HG03196 (cell line): ENCODE measurements around the gene DSCAM.

Experiments
- ATAC-seq: cut with Tn5 transposase; IDR thresholded peaks from one replicate; pipeline ENCODE4 v1.9.1; 2021; ENCODE audit not compliant: unreplicated experiment

DSCAM gene

DNA sequence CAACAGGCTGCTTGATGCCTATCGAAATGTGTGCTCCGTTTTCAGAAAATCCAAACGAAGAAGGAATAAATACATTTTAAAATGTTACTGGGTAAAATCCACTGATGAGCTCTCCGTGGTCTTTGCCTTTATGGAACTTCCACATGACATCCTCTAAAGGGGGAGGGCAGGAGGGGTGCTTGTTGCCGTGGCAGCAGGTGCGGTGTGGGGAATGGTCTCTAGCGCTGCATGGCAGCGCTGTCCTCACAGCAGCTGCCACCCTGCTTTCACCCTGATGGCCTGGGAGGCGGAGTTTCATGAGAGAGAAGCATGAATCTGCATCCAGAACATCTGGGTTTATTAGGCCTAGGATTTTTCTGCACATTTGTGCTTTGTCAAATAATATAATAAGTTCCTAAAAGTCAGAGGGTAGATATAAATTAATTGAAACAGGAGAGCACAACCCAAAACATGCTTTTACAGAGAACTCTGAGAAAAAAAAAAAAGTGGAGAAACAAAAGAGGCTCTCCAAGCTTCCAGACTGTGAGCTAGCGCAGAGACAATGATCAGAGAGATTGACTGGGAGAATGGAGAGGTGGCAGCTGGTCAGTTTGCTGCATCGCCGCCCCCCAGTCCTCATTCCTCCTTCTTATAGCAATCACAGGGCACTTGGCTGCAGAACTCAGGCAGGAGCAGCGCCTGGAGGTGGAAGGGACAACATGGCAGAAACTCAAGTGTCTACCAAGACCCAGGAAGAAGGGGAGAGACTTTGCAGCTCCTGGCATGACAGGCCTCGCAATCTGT, 228.6 kb downstream of the DSCAM start:
- ATAC-seq: no peak

DNA sequence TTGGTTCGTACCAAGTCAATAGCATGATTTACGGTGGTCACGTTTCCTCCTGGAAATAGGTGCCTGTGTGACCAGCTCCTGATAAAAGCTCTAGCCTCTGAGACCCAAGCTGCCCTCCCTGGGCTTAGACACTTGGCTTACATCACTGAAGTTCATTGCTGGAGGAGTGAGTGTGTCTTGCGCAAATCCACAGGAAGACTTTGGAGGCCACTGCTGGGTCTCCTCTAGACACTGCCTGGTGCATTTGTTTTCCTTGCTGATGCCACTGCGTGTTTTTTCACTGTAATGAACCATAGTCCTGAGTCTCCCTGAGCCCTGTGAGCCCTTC, 230.6 kb downstream of the DSCAM start:
- no peak for ATAC-seq

- no peak for ATAC-seq
These were observed 231.2 kb downstream of the DSCAM start for GRCh38 chr21:40615505-40616376.

DNA sequence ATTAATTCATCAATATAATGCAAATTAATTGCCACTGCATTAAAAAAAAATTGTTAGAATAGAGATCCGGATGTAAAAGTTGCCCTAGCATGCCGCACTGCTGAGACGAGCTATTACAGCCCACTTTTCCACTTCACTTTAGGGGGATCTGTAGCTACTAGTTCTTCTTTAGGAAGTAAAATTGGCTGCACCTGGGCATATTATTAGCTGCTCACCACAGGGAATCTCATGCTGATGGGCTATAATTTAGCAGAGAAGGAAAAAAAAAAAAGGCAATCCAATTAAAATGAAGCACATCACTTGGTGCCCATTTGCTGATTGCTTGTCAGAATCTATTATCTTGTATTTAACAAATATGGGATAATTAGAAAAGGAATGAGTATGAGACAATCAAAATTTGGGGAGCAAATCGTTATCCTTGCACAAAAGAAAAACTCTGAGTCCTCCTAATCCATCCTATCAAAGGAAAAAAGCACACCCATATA, 233.4 kb downstream of the DSCAM start:
- ATAC-seq: no peak

DNA sequence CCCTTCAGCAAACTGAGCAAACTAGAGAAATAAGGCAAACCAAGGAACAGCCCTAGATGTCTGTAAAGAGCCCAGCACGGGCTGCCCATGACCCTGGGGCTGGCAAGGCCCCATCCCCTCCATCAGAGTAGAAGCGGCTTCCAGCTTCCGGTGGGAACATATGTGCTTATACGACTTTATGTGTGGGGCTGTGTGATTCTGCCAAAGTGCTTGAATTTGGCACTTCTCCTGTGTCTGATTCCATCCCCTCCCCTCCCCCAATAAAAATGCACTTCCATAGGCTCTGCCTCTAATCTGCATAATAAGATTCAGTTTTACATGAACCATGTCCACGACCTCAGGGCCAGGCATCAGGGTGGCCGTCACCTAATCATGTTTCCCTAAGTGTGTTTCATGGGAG, 236.6 kb downstream of the DSCAM start:
- no peak for ATAC-seq

DNA sequence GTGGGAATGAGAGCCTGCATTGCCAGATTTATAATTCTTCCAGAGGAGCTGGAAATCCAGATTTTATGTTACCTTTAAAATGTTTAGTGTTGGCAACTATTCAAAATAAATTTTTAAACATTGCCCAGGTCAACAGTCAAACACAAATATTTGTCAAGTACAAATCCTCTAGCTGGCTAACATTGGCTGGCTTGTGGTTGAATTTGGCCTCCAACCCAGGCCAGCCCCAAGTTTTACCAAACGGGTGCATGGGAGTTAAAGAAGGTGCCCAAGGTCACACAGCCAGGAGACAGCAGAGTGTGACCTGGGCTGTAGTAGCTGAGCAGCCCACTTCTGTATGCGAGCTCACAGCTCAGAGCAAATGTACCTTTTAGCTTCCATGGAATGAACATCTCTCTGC, 240.6 kb downstream of the DSCAM start:
- no peak for ATAC-seq

GRCh38 chr21:40605094-40605493, 241.9 kb downstream of the DSCAM start:
- no peak for ATAC-seq

DNA sequence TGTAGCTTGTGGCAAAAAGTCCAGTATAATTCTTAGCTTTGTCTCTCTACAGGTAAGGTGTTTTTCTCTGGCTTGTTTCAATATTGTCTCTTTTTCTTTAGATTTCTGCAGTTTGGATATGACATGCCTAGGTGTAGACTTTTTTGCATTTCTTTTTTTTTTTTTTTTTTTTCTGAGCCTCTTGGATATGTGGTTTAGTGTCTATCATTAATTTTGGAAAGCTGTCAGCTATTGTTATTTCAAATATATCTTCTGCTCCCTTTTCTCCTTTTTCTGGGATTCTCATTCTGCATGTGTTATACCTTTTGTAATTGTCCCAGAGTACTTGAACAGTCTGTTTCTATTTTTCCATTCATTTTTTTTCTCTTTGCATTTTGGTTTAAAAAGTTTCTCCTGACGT, 243.2 kb downstream of the DSCAM start:
- no peak for ATAC-seq

GRCh38 chr21:40602080-40602479, 244.9 kb downstream of the DSCAM start:
- no peak for ATAC-seq

GRCh38 chr21:40595806-40596205, 251.2 kb downstream of the DSCAM start:
- ATAC-seq: no peak

DNA sequence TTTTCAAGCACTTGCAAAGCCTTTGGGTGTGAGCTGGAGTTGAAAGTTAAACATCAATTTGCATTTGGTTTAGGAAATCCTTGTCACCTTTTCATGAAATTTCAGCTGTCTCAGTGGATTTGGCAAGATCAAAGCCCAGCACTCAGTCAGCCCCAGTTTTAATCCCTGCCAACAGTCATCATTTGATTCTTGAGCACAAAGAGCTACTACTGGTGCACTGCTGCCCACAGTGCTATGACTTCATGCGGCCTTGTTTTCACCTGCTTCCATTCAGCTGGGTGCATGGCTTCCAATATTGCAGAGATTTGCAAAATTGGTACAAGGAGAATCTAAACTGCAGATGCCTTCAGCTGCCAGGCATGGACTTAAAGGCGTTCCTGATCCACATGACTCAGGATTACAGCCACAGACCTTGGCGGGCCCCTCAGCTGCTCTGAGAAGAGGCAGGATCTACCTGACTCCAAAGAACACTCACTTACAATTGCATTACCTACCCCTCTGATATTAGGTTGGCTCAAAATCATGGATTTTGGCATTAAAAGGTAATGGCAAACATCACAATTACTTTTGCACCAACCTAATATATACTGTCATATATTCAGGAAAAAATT, 259.1 kb downstream of the DSCAM start:
- ATAC-seq: no peak

GRCh38 chr21:40586575-40586974, 260.4 kb downstream of the DSCAM start:
- no peak for ATAC-seq

DNA sequence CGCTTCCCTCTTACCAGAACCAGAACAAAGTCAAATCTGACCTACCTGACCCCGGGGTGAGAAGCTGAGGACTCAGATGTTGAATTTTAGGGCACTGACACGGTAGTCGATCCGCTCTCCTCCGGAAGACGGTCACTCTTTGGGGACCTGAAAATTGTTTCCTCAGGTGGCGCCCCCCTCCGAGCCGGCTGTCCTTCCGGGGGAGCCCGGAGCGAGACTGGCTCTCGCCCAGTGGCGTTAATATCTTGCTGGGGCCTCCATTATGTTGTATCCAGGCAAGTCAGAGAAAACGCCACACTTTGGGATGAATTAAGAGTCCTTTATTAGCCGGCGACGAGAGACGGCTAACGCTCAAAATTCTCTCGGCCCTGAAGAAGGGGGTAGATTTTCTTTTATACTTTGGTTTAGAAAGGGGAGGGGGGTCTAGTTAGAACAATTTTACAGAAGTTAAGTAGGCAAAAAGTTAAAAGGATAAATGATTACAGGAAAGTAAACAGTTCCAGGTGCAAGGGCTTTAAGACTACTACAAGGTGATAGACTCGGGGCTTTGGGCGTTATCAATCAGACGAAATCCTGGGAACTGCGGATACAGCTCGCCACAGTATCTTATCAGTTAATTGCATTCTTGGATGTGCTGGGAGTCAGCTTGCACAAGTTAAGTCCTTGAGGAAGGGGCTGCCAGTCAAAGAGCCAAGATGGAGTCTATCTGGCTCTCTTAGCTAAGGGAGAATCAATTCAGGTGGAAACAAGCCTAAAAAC, 269.5 kb downstream of the DSCAM start:
- no peak for ATAC-seq

GRCh38 chr21:40575976-40576375, 271.0 kb downstream of the DSCAM start:
- ATAC-seq: no peak

DNA sequence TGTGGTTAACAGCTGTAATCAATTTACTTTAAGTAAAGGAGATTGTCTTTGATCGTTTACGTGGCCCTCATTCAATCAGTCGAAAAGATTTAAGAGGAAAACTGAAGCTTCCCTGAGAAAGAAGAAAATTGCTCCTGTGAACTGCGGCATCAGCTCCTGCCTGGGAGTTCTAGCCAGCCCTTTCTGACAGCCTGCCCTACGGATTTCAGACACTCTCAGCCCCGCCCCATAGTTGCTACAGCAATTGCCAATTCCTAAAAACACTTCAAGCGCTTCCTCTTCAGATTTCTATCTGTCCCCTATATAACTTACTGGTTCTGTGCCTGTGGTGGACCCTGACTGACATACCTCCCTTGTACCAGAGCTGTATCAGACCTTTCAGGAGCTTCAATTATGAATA, 277.6 kb downstream of the DSCAM start:
- no peak for ATAC-seq

DNA sequence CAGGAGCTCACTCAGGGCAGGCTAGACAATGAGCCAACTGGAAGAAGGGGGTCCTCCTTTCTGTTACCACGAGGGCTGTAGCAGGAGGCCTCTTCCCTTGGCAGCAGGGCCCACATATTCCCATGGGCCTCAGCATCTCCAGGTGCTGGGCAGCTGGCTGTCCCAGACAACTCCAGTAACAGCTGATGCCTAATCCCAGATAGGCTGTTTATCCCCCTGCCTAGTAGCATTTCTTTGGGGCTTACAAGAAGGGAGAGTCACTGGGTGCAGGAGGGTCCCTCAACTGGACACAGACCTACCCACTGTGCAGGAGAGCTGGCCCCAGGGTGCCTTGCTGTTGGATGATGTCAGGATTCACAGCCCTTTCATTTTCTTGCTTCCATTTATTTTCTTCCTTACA, 278.2 kb downstream of the DSCAM start:
- no peak for ATAC-seq

- ATAC-seq: no peak
These were observed 279.5 kb downstream of the DSCAM start for GRCh38 chr21:40567501-40567900.

- no peak for ATAC-seq
These were observed 280.5 kb downstream of the DSCAM start for GRCh38 chr21:40566486-40566885.

DNA sequence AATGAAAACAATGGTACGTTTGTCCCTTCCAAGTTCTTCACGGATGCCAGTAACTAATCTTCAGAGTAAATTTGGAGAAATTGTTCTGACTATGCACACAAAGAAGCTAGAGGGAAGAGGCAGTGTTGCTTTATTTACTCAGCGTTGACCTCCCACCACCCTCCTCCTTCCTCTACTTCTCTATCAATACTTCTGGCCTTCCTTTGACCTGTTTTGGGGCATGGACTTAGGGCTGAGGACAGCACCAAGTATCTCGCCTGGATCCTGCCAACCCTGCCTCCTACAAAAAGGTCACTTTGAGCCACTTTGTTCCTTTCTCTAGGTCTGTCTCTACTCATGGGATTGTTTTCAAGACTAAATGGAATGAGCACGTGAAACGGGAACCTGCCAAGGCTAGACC, 282.6 kb downstream of the DSCAM start:
- no peak for ATAC-seq

- ATAC-seq: no peak
These were observed 283.1 kb downstream of the DSCAM start for GRCh38 chr21:40563900-40564299.
